GM12865 (cell line): ENCODE data around the gene CORO2A.
A peak's percentile ranks its signal among the peaks of the same experiment; 100 is the strongest.

ENCODE experiments used
- DNase-seq: peaks from one replicate; pipeline ENCODE4 v3.0.0; 2010; ENCODE audit warnings: low read depth
- H3K4me3 ChIP-seq: 2 replicates; pipeline ENCODE4 v1.5.1; 2011; ENCODE audit warnings: mild to moderate bottlenecking, low read depth, low read length, control low read depth
- TF ChIP-seq, protein P1 (sequence below): IDR thresholded peaks from 2 replicates; pipeline ENCODE4 v1.5.1; 2011; ENCODE audit warnings: low read length, control low read depth, low read depth, inconsistent platforms; ENCODE audit not compliant: insufficient read depth; ENCODE audit errors: missing control alignments

CORO2A gene

DNA sequence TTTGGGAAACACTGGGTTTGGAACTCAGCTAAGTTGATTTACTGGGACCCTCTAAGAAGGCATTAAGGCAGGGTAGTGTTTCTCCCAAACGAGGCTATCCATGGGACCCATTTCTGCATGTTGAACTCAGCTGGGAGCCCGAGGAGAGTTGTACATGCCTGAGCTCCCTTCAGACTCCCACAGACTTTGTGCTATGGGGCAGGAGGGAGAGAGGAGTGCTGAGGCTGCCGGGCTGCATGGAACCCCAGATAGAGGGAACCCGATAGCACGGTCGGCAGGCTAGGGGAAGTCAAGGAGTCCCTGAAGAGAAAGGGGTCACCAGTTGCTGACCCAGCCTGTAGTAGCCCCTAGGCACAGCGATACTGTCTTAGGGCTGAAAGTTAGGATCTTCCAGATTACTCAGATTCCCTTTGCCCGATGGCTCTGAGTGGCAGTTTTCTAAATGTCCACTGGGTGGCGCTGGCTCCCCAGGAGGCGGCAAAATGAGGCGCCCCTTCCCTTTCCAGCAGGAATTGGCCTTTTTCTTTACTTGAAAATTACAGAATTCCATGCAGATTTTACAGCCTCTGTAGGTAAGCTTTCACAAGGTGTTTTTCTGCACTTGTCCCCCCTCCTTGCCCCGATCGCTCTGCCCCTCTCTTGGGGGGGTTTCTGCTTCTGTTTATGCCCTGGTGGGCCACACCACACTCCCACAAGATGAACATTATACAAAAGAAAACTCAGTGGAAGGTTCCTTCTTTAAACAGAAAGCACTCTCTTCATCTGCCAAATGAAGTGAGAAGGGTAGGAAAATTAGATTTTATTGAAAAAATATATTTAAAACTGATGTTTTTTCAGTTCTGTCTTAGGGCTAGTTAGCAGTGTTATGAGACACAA lies 118.1 kb downstream of the CORO2A start:
- H3K4me3 ChIP-seq: no peak overlapping the region
- TF ChIP-seq, protein P1, sequence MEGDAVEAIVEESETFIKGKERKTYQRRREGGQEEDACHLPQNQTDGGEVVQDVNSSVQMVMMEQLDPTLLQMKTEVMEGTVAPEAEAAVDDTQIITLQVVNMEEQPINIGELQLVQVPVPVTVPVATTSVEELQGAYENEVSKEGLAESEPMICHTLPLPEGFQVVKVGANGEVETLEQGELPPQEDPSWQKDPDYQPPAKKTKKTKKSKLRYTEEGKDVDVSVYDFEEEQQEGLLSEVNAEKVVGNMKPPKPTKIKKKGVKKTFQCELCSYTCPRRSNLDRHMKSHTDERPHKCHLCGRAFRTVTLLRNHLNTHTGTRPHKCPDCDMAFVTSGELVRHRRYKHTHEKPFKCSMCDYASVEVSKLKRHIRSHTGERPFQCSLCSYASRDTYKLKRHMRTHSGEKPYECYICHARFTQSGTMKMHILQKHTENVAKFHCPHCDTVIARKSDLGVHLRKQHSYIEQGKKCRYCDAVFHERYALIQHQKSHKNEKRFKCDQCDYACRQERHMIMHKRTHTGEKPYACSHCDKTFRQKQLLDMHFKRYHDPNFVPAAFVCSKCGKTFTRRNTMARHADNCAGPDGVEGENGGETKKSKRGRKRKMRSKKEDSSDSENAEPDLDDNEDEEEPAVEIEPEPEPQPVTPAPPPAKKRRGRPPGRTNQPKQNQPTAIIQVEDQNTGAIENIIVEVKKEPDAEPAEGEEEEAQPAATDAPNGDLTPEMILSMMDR: peak; percentile 89
- DNase-seq: peak; percentile 56

DNA sequence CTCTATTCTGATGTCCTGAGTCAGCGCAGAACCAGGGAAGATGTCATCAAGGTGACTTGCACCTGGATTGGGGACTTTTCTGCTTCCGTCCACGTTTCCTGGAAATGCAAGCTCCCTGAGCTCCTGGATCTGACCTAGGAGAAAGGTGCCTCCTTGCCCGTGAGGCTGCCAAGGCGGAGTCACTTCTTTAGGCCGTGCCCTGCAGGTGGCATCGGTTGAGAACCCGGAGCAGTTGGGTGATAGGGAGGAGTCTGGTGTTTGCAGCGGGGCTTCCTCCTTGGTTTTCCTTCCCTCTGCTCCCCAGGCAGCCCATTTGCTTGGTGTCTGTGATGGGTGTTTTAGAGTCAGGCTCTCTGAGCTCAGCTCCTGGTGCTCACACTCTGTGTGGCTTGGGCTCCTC lies 120.7 kb downstream of the CORO2A start:
- DNase-seq: no peak
- H3K4me3 ChIP-seq: no peak overlapping the region
- TF ChIP-seq, protein P1: no peak
